Measurements from ENCODE around the gene CFAP161. TPM values are rescaled to one million over a fixed set of nuclear protein-coding genes. Genes with fewer than 3 reads are reported as not detected.
A peak's percentile ranks its signal among the peaks of the same experiment; 100 is the strongest.

CFAP161 gene
- total and polyA plus RNA-seq, 9 of the 15 experiments (the other 6 are each of a cell fraction or from before 2014, with no cell fraction given) = 25.8 to 83.3 (median 75.6) TPM

- TF ChIP-seq ZNF609 (CRISPR knock-in tag; IDR thresholded peaks at IDR 0.05; ENCODE audit: borderline replicate concordance) = no peak
- no peak for TF ChIP-seq PRMT5 (CRISPR knock-in tag; IDR thresholded peaks at IDR 0.05)
- TF ChIP-seq RB1 (IDR thresholded peaks at IDR 0.05; ENCODE audit: low read depth) = 0 out of 2 replicates have a peak, but pooled peaks have one; percentile 39
- TF ChIP-seq RBM22 (IDR thresholded peaks at IDR 0.05; ENCODE audit: low read depth, low read length, poor library complexity, severe bottlenecking) = no peak
- no peak for TF ChIP-seq ZNF318 (IDR thresholded peaks at IDR 0.05; ENCODE audit: borderline replicate concordance in 1 of 2, low read depth in 1 of 2)
- no peak for TF ChIP-seq TARDBP (IDR thresholded peaks at IDR 0.05)
- TF ChIP-seq HMGN3 (IDR thresholded peaks at IDR 0.05; ENCODE audit: borderline replicate concordance, extremely low read depth, insufficient read length, low read depth, low read length) = peak; percentile 27
- no peak for TF ChIP-seq ZBTB7A (IDR thresholded peaks at IDR 0.05; ENCODE audit: borderline replicate concordance, control insufficient read depth, low read depth, low read length)
- peak; percentile 33; the same call in 1 of the 2 replicates for TF ChIP-seq ZNF395 (CRISPR knock-in tag; IDR thresholded peaks at IDR 0.05)
Measured at GRCh38 chr15:81098861-81099651, 35.0 kb upstream of the CFAP161 start (continued).
